Uterus (tissue), 2 donors: ENCODE measurements around the gene FBLN1.

Source experiments
- POLR2A ChIP-seq, 2 donors: fragments of 450-650 bp; IDR thresholded peaks; one replicate each; pipeline ENCODE4 v1.6.1; 2016; ENCODE audit warnings: antibody characterized with exemption in 2 of 2, mild to moderate bottlenecking in 1 of 2, moderate library complexity in 1 of 2
- TF ChIP-seq, protein P1 (sequence below), 4 experiments: fragments of 200-600 bp in 2 of 4; fragments of 450-650 bp in 2 of 4; sonication (generic) in 2 of 4; IDR thresholded peaks; one replicate each; pipeline ENCODE4 v1.5.1; 2016 to 2019; ENCODE audit warnings: antibody characterized with exemption in 4 of 4, mild to moderate bottlenecking in 2 of 4, moderate library complexity in 1 of 4

DNA sequence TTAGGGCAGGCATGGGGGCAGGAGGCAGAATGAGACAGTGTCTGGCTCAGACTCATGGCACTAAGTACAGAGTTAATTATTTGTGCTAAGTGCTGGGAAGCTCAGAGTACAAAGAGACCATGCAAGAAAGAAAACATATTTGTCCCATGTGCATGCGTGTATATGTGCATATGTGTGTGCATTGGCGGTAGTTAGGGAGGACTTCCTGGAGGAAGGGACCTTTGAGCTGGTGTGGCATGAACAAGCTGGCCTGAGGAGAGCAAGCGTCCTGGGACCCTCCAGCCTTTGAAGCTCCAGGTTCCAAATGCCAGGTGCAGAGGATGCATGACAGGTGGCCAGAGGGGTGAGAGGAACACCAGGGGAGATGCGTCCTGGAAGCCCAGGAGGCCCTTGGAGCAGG is 6.1 kb downstream of the FBLN1 start:
- TF ChIP-seq, protein P1, sequence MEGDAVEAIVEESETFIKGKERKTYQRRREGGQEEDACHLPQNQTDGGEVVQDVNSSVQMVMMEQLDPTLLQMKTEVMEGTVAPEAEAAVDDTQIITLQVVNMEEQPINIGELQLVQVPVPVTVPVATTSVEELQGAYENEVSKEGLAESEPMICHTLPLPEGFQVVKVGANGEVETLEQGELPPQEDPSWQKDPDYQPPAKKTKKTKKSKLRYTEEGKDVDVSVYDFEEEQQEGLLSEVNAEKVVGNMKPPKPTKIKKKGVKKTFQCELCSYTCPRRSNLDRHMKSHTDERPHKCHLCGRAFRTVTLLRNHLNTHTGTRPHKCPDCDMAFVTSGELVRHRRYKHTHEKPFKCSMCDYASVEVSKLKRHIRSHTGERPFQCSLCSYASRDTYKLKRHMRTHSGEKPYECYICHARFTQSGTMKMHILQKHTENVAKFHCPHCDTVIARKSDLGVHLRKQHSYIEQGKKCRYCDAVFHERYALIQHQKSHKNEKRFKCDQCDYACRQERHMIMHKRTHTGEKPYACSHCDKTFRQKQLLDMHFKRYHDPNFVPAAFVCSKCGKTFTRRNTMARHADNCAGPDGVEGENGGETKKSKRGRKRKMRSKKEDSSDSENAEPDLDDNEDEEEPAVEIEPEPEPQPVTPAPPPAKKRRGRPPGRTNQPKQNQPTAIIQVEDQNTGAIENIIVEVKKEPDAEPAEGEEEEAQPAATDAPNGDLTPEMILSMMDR (IDR thresholded peaks at IDR 0.05), result no peak
- TF ChIP-seq POLR2A (IDR thresholded peaks at IDR 0.05), result no peak
